ENCODE data around the gene PRAMEF12. TPM values are rescaled to one million over a fixed set of nuclear protein-coding genes. Genes with fewer than 3 reads are reported as not detected.
"Not testable (repeated sequence)": the region's sequence is repeated elsewhere in the genome, so short reads cannot be mapped to it uniquely, and the experiment has no call there.

The PRAMEF12 gene
- total RNA-seq, 1 experiment from 2014 or later, result not detected

DNA sequence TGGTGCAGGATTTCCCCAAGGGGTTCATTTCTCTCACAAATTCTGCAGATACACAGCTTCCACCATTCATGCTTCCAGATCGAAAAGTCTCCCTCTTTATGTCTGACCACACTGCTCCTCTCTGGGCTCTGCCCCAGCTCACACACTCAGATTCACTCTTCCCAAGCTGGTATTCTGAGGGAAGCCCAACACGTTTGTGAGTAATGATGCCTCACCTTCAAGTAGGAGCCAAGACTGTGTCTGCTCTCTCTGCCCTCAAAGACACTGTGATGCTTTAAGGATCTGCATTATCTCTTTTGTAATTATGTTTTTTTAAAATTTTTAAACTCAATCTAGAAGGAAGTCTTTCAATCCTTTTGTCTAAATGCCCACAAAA, 37.9 kb downstream of the PRAMEF12 start:
- no peak for DNase-seq (ENCODE audit: low read depth)
- in situ Hi-C loops (cut with HindIII; ENCODE audit: low pct_unique_long_range_greater_than_20kb, low sequenced_read_pairs), result no loop called here

DNA sequence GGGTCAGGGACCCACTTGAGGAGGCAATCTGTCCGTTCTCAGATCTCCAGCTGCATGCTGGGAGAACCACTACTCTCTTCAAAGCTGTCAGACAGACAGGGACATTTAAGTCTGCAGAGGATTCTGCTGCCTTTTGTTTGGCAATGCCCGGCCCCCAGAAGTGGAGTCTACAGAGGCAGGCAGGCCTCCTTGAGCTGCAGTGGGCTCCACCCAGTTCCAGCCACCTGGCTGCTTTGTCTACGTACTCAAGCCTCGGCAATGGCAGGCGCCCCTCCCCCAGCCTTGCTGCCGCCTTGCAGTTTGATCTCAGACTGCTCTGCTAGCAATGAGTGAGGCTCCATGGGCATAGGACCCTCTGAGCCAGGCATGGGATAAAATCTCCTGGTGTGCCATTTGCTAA, 45.5 kb downstream of the PRAMEF12 start:
- in situ Hi-C loops (cut with HindIII; ENCODE audit: low pct_unique_long_range_greater_than_20kb, low sequenced_read_pairs); DNase-seq (ENCODE audit: low read depth): not testable (repeated sequence)

Other genes with a start within 250 kb of the PRAMEF12 start
- 489 and 550 TPM in 2 replicates for gene DHRS3, start 155.5 kb upstream of the PRAMEF12 start, total RNA-seq (2014; rRNA removed; shearing (Covaris generic); ENCODE audit: low replicate concordance)
- not detected in 2 replicates for gene AADACL4, start 129.7 kb upstream of the PRAMEF12 start, total RNA-seq (2014; rRNA removed; shearing (Covaris generic); ENCODE audit: low replicate concordance)
- not detected in 2 replicates for gene AADACL3, start 57.6 kb upstream of the PRAMEF12 start, total RNA-seq (2014; rRNA removed; shearing (Covaris generic); ENCODE audit: low replicate concordance)
- gene CFAP107, start 27.5 kb upstream of the PRAMEF12 start, total RNA-seq (2014; rRNA removed; shearing (Covaris generic); ENCODE audit: low replicate concordance), result not detected in 2 replicates
- gene PRAMEF1, start 17.7 kb downstream of the PRAMEF12 start, total RNA-seq (2014; rRNA removed; shearing (Covaris generic); ENCODE audit: low replicate concordance), result not detected in 2 replicates
- gene PRAMEF11, start 57.7 kb downstream of the PRAMEF12 start, total RNA-seq (2014; rRNA removed; shearing (Covaris generic); ENCODE audit: low replicate concordance), result not detected in 2 replicates
- not detected in 2 replicates for gene HNRNPCL1, start 75.0 kb downstream of the PRAMEF12 start, total RNA-seq (2014; rRNA removed; shearing (Covaris generic); ENCODE audit: low replicate concordance)
- gene PRAMEF2, start 83.3 kb downstream of the PRAMEF12 start, total RNA-seq (2014; rRNA removed; shearing (Covaris generic); ENCODE audit: low replicate concordance), result not detected in 2 replicates
- not detected in 2 replicates for gene PRAMEF4, start 112.5 kb downstream of the PRAMEF12 start, total RNA-seq (2014; rRNA removed; shearing (Covaris generic); ENCODE audit: low replicate concordance)
- gene PRAMEF10, start 124.5 kb downstream of the PRAMEF12 start, total RNA-seq (2014; rRNA removed; shearing (Covaris generic); ENCODE audit: low replicate concordance), result not detected in 2 replicates
- gene PRAMEF7, start 142.9 kb downstream of the PRAMEF12 start, total RNA-seq (2014; rRNA removed; shearing (Covaris generic); ENCODE audit: low replicate concordance), result not detected in 2 replicates
- gene PRAMEF6, start 173.8 kb downstream of the PRAMEF12 start, total RNA-seq (2014; rRNA removed; shearing (Covaris generic); ENCODE audit: low replicate concordance), result not detected in 2 replicates